ENCODE data around the gene RBM14.

- TF ChIP-seq POLR2AphosphoS5 (IDR thresholded peaks at IDR 0.05; ENCODE audit: low read length) (no peak), ZNF24 (IDR thresholded peaks at IDR 0.05) (no peak), NR2C2 (IDR thresholded peaks at IDR 0.05; ENCODE audit: borderline replicate concordance, control insufficient read depth, insufficient read length, low read depth) (no peak), SREBF2 (IDR thresholded peaks at IDR 0.05; ENCODE audit: low read length) (no peak), CEBPB (IDR thresholded peaks at IDR 0.05; ENCODE audit: borderline replicate concordance in 1 of 2, low read depth in 2 of 2, low read length in 2 of 2) (no peak), RFX5 (IDR thresholded peaks at IDR 0.05; ENCODE audit: low read depth, low read length) (no peak)
- TF ChIP-seq, protein P1, sequence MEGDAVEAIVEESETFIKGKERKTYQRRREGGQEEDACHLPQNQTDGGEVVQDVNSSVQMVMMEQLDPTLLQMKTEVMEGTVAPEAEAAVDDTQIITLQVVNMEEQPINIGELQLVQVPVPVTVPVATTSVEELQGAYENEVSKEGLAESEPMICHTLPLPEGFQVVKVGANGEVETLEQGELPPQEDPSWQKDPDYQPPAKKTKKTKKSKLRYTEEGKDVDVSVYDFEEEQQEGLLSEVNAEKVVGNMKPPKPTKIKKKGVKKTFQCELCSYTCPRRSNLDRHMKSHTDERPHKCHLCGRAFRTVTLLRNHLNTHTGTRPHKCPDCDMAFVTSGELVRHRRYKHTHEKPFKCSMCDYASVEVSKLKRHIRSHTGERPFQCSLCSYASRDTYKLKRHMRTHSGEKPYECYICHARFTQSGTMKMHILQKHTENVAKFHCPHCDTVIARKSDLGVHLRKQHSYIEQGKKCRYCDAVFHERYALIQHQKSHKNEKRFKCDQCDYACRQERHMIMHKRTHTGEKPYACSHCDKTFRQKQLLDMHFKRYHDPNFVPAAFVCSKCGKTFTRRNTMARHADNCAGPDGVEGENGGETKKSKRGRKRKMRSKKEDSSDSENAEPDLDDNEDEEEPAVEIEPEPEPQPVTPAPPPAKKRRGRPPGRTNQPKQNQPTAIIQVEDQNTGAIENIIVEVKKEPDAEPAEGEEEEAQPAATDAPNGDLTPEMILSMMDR (IDR thresholded peaks at IDR 0.05 in 2 of 3, conservative IDR thresholded peaks at IDR 0.05 in 1 of 3; ENCODE audit: control insufficient read depth in 2 of 3, extremely low read depth in 1 of 3, insufficient read depth in 1 of 3, low read depth in 3 of 3, low read length in 3 of 3) = no peak
- TF ChIP-seq, protein P2, sequence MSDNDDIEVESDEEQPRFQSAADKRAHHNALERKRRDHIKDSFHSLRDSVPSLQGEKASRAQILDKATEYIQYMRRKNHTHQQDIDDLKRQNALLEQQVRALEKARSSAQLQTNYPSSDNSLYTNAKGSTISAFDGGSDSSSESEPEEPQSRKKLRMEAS (IDR thresholded peaks at IDR 0.05; ENCODE audit: low read depth, low read length) = no peak
Measured at GRCh38 chr11:66641834-66642233, 25.4 kb downstream of the RBM14 start.
